Stimulated activated CD4-positive, alpha-beta T cell treated with anti-CD3 and anti-CD28 coated beads, TNF-alpha, amount 100 ng/mL, for 4 hours (primary cell): Measurements from ENCODE around the gene MYO18B.

Source experiments
- DNase-seq, 3 experiments: peaks; one replicate each; pipeline ENCODE4 v3.0.0-alpha.2; 2020; ENCODE audit warnings: low read depth in 3 of 3

MYO18B gene

GRCh38 chr22:25848954-25849353, 107.0 kb downstream of the MYO18B start:
- no peak for DNase-seq

GRCh38 chr22:25849522-25849921, 107.5 kb downstream of the MYO18B start:
- DNase-seq, result no peak

- DNase-seq, result no peak
Measured at GRCh38 chr22:25852223-25852622, 110.2 kb downstream of the MYO18B start.

GRCh38 chr22:25853078-25853477, 111.1 kb downstream of the MYO18B start:
- DNase-seq, result no peak

- no peak for DNase-seq
Measured at GRCh38 chr22:25853501-25854284, 111.7 kb downstream of the MYO18B start.

- no peak for DNase-seq
Measured at GRCh38 chr22:25869771-25870170, 127.8 kb downstream of the MYO18B start.

GRCh38 chr22:25874327-25874726, 132.3 kb downstream of the MYO18B start:
- no peak for DNase-seq

- DNase-seq, result no peak
Measured at GRCh38 chr22:25875461-25875860, 133.5 kb downstream of the MYO18B start.

- DNase-seq, result no peak
Measured at GRCh38 chr22:25876871-25877270, 134.9 kb downstream of the MYO18B start.

- no peak for DNase-seq
Measured at GRCh38 chr22:25878933-25879332, 136.9 kb downstream of the MYO18B start.

- DNase-seq, result no peak
Measured at GRCh38 chr22:25880524-25880923, 138.5 kb downstream of the MYO18B start.

- DNase-seq, result no peak
Measured at GRCh38 chr22:25881210-25881755, 139.3 kb downstream of the MYO18B start.

GRCh38 chr22:25882360-25882759, 140.4 kb downstream of the MYO18B start:
- DNase-seq, result no peak

- DNase-seq, result no peak
Measured at GRCh38 chr22:25883482-25884033, 141.6 kb downstream of the MYO18B start.

- no peak for DNase-seq
Measured at GRCh38 chr22:25884121-25884520, 142.1 kb downstream of the MYO18B start.

GRCh38 chr22:25888399-25889054, 146.5 kb downstream of the MYO18B start:
- no peak for DNase-seq

- no peak for DNase-seq
Measured at GRCh38 chr22:25890651-25891050, 148.7 kb downstream of the MYO18B start.

- DNase-seq, result no peak
Measured at GRCh38 chr22:25892678-25893077, 150.7 kb downstream of the MYO18B start.

GRCh38 chr22:25895678-25896077, 153.7 kb downstream of the MYO18B start:
- DNase-seq, result no peak

- DNase-seq, result no peak
Measured at GRCh38 chr22:25896098-25896497, 154.1 kb downstream of the MYO18B start.

- no peak for DNase-seq
Measured at GRCh38 chr22:25896592-25896991, 154.6 kb downstream of the MYO18B start.

GRCh38 chr22:25898707-25899365, 156.8 kb downstream of the MYO18B start:
- DNase-seq, result no peak
